GM19395 (cell line): ENCODE measurements around the gene PRDX5.
"Not testable (repeated sequence)": the region's sequence is repeated elsewhere in the genome, so short reads cannot be mapped to it uniquely, and the experiment has no call there.

Experiments used
- ATAC-seq: cut with Tn5 transposase; IDR thresholded peaks from one replicate; pipeline ENCODE4 v1.9.1; 2021; ENCODE audit warnings: mild to moderate bottlenecking, moderate library complexity; ENCODE audit not compliant: unreplicated experiment

PRDX5 gene

DNA sequence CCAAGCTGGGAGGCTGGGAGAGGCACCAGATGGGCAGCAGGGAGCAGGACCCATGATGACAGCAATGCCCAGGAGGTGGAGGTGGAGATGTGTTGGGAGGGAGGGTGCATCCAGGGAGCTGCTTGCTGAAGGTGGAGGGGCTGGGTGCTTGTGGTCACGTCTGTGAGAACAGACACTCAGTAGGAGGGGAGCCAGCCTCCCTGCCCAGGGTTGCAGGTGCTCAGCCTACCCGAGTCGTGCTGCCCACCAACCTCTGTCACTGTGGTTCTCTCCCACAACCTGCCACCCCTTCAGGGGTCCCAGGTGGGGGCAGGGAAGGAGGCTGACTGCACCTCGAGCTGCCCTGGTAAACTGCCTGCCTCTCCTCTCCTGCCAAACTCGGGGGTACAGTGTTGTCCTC, 5.5 kb downstream of the PRDX5 start:
- ATAC-seq, result no peak

DNA sequence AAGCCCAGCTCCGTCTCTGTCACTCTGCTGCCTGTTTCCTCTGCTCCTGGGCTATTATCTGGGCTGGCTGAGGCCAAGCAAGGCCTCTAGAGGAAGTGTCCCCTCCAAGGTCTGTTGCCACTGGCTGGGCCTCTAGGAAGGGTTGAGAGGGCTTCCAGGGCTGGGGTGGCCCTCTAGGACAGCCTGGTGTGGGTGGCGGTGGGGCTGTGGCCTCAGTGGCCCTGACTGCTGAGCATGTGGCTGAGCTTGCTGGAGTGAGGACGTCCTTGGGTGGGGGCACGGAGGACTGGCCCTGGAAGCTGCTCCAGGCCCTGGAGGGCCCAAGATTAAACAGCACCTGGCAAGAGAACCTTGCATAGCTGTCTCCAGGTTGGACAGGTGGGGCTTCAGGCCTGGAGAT, 6.1 kb downstream of the PRDX5 start:
- ATAC-seq, result not testable (repeated sequence)

DNA sequence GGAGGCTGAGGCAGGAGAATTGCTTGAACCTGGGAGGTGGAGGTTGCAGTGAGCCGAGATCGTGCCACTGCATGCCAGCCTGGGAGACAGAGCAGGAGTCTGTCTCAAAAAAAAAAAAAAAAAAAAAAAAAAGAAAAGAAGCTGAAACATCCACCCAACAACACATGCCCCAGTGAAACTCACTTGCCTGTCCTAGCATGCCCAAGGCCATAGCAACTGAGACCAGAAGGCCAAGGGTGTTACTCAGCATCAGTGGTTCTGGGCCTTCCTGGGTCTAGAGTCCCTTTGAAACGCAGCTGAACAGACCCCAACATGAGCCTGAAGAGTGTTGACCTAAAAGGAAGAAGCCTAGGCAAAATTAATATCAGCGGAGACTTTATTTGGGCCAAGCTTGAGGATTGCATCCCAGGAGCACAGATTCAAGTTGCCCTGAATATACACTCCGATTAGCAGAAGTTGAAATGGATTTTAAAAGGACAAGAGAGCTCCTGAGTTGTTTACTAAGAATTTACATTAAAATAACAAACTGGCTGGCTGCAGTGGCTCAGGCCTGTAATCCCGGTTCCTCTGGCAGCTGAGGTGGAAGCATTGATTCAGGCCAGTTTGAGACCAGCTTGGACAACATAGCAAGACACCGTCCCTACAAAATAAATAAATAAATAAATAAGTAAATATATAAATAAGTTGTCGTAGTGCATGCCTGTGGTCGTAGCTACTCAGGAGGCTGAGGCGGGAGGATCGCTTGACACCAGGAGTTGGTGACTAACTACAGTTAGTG, 7.0 kb downstream of the PRDX5 start:
- ATAC-seq, result no peak

- no peak for ATAC-seq
Observed at GRCh38 chr11:64327375-64327774, 9.5 kb downstream of the PRDX5 start.

DNA sequence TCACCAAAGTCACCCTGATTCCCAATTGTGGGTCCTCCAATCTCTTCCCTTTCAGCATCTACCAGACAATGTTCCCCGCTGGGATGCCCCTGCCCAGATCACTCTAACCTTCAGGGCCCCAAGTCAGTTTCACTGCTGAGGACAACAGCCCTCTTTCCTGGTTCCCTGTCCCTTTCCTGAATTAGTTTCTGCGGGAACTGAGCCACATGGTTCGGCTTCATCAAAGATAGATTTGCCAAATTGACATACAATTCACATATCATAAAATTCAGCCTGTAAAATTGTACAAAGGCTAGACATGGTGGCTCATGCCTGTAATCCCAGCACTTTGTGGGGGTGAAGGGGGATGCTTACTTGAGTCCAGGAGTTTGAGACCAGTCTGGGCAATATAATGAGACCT, 10.1 kb downstream of the PRDX5 start:
- no peak for ATAC-seq

DNA sequence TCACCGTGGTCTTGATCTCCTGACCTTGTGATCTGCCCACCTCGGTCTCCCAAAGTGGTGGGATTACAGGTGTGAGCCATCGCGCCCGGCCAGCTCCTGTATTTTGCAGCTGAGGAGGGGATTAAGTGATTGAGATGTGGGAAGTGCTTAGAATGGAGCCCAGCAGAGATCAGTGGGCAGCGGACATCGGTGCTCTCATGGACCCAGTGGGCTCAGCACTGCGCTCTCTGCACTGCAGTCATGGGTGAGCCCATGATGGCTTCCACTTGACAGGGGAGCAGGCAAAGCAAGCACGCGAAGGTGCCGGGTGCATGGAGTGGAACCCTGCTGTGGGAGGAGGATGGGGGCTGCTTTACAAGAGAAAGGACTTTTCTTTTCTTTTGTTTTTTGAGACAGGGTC, 13.0 kb downstream of the PRDX5 start:
- no peak for ATAC-seq

GRCh38 chr11:64331569-64332371, 13.8 kb downstream of the PRDX5 start:
- peak; percentile 51 for ATAC-seq

DNA sequence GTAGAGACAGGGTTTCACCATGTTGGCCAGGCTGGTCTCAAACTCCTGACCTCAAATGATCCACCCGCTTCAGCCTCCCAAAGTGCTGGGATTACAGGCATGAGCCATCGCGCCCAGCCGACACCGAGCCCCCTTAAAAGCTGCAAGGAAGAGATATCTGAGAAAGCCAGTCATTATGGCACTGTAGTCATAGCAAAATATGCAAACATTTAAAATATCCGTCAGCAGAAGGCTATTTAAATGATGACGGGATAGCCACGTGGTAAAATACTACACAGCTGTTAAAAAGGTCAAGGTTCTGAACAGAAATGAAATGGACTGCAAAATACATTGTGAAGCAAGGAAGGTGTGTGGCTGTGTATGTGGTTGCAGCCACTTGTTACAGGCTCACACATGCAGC, 15.6 kb downstream of the PRDX5 start:
- ATAC-seq, result no peak

- ATAC-seq, result peak; percentile 77
Observed at GRCh38 chr11:64334764-64335735, 17.1 kb downstream of the PRDX5 start.

GRCh38 chr11:64337538-64338249, 19.8 kb downstream of the PRDX5 start:
- no peak for ATAC-seq

DNA sequence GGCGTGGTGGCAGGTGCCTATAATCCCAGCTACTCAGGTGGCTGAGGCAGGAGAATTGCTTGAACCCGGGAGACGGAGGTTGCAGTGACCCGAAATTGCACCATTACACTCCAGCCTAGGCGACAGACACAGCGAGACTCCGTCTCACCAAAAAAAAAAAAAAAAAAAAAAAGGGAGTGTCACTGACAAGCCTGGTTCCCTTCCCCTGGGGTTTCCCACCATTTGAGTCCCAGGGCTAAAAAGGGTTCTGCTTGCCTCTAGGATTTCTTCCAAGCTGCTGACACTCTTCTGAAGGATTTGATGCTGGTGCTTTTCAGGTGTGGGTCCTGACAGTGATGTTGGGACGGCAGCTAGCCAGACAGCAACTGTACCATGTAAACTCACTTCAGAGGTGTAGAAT, 20.8 kb downstream of the PRDX5 start:
- ATAC-seq, result no peak

- no peak for ATAC-seq
Observed at GRCh38 chr11:64339286-64339685, 21.4 kb downstream of the PRDX5 start.

DNA sequence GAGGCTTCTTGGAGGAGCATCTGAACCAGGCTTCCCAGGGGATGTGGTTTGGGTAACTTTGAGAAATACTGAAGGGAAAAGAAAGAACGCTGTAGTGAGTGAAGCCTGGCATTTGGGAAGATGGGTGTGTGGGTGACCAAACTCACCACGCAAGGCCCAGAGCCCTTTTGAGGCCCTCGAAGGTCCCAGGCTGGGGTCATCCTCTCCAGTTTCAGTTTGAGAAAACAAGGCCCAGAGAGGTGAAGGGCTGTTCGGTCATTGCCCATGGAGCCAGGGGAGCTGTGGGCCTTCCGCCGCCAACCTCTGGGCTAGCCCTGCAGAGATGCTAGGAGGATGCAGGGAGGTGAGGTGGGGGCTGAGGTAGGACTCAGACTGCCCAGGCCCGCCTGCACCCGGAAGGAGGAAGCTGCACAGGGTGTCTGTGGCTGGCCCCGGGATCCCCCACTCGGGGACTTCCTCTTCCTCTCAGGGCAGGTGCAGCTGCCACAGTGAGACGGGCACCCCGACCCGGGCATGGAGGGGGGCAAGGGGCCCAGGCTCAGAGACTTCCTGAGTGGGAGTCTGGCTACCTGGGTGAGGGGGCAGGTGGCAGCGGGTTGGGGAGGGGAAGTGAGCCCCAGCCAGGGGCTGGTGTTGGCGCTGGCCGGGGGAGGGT, 22.0 kb downstream of the PRDX5 start, which contains the start of gene CCDC88B:
Gene CCDC88B, plus strand, starts transcription at position 451 of the 655 bp plus-strand sequence. Its CDS starts 63 bp downstream, at position 514.
- ATAC-seq, result peak; percentile 61

DNA sequence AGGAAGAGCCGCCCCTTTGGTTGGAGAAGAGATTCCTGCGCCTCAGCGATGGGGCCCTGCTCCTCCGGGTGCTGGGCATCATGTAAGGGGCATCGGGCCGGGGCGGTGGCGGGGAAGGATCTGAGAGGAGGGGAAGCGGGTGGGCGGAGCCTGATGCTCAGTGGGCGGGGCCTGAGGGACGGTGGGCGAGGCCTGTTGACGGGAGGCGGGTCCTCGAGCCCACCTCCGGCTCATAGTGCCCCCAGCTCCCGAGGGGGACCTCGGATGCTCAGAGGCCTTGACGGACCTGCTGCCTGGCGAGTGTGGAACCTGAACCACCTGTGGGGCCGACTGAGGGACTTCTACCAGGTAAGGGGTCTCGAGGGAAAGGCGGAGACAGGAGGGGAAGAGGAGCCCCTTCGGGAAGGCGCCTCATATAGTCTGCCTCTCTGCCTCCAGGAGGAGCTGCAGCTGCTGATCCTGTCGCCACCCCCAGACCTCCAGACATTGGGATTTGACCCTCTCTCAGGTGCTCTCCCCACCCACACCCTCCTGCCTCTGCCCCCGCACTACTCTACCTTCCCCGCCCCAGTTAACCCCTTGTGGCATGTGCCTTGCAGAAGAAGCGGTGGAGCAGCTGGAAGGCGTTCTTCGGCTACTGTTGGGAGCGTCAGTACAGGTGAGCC, 22.9 kb downstream of the PRDX5 start:
- no peak for ATAC-seq

- no peak for ATAC-seq
Observed at GRCh38 chr11:64341429-64341828, 23.5 kb downstream of the PRDX5 start.

DNA sequence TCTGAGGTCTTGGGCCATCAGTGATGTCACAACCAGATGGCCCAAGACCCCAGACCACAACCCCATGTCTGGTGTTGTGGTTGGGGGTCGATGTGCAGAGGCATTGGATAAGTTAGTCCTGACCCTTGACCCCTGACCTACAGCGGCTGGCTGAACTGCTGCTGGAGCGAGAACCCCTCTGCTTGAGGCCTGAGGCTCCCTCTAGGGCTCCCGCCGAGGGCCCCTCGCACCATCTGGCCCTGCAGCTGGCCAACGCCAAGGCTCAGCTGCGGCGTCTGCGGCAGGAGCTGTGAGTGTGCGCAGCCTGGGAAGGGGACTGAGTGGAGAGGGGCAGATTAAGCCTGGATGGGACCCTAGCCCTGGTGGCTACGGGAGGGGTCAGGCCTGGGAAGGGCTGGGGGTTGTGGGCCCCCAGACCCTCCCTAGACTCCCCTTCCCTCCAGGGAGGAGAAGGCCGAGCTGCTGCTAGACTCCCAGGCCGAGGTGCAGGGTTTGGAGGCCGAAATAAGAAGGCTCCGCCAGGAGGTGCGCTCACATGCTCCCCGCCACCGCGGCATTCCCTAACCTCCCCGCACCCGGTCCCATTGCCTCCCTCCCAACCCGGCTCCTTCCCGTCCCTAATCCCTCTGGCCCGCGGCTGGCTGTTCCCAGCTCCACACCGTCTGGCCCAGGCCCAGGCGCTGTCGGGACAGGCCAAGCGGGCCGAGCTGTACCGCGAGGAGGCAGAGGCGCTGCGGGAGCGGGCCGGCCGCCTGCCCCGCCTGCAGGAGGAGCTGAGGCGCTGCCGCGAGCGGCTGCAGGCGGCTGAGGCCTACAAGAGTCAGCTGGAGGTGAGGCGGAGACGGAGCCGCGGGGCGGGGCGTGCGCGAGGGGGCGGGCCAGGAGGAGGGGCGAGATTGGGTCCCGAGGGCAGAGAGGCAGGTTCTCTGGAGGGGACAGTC, 24.2 kb downstream of the PRDX5 start:
- ATAC-seq, result no peak

DNA sequence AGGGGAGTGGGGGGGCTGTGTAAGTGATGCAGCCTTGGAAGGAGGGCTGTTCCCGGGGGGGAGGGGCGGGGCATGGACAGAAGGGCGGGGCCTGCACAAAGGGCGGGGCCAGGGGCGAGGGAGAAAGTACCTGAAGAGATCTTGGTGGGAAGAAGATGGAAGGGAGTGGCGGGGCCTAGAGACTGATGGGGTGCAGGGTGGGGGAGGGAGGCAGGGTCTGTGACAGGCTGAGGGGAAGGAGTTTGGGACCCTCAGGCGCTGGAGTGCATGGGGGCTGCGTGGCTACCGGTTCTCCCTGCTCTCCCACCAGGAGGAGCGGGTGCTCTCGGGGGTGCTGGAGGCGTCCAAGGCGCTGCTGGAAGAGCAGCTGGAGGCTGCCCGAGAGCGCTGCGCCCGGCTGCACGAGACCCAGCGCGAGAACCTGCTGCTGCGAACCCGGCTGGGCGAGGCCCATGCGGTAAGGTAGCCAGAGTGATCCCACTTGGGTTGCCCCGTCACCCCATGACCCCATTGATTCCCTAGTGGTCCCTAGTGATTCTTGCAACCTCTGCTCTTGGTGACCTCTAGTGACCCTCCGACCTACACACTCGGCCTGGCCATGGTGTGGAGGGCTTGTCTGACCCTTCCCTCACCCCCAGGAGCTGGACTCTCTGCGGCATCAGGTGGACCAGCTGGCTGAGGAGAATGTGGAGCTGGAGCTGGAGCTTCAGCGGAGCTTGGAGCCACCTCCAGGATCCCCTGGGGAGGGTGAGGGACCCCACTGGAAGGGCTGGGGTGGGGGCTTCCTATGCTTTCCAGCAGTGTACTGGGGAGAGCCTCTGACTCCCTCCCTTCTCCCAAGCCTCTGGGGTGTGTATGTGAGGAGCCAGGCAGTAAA, 25.2 kb downstream of the PRDX5 start:
- no peak for ATAC-seq
